Measurements from ENCODE around the gene ERGIC1. TPM values are rescaled to one million over a fixed set of nuclear protein-coding genes. Genes with fewer than 3 reads are reported as not detected.

The ERGIC1 gene
- total RNA-seq, 1 donor from 2014 or later = 131 TPM

DNA sequence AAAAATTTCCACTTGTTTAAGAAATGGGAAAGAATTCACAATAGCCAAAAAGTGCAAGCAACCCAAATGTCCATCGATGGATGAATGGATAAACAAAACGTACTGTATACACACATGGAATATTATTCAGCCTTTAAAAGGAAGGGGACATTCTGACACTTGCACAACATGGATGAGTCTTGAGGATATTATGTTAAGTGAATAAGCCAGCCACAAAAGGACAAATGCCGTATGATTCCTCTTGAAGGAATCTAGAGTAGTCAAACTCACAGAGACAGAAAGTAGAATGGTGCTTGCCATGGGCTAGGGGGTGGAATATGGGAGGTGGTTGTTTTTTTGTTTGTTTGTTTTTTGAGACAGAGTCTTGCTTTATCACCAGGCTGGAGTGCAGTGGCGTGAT is 145.7 kb downstream of the ERGIC1 start:
- DNase-seq (ENCODE audit: low read depth) (peak; percentile 29), FAIRE-seq (no peak)
- Histone ChIP-seq H3K9me3 (ENCODE audit: insufficient read depth, low read depth, low read length) (no peaks in the 10 kb centered on the region), H3K27me3 (ENCODE audit: insufficient read depth, low read length) (no peaks in the 10 kb centered on the region), H2AFZ (ENCODE audit: low read depth, low read length) (no peak overlapping the region), H3K4me1 (ENCODE audit: insufficient read depth, low read length) (peaks cover 6% of the 10 kb centered on the region), H3K36me3 (ENCODE audit: insufficient read depth, low read length) (no peaks in the 10 kb centered on the region), H3K4me3 (ENCODE audit: insufficient read depth, low read depth, low read length) (no peak overlapping the region), H4K20me1 (ENCODE audit: insufficient read depth, low read length) (no peaks in the 10 kb centered on the region), H3K9ac (ENCODE audit: low read length) (no peak overlapping the region), H3K27ac (ENCODE audit: low read depth, low read length) (no peak overlapping the region), H3K4me2 (ENCODE audit: low read length) (no peak overlapping the region), H3K79me2 (ENCODE audit: insufficient read depth, low read length) (peaks cover 16% of the 10 kb centered on the region)
- Mint-ChIP-seq H3K9me3 (ENCODE audit: unreplicated experiment) (no peaks in the 10 kb centered on the region), H3K4me1 (ENCODE audit: low read depth, unreplicated experiment) (no peaks in the 10 kb centered on the region), H3K4me3 (ENCODE audit: unreplicated experiment) (no peak overlapping the region), H3K36me3 (ENCODE audit: low read depth, unreplicated experiment) (no peaks in the 10 kb centered on the region), H3K27me3 (ENCODE audit: low read depth, unreplicated experiment) (peaks cover 10% of the 10 kb centered on the region), H3K27ac (ENCODE audit: unreplicated experiment) (no peak overlapping the region)
- no peak for TF ChIP-seq CTCF (IDR thresholded peaks at IDR 0.05; ENCODE audit: insufficient read depth, low read depth, low read length)
- no peak for TF ChIP-seq EZH2 (IDR thresholded peaks at IDR 0.05; ENCODE audit: insufficient read depth, low read length)

DNA sequence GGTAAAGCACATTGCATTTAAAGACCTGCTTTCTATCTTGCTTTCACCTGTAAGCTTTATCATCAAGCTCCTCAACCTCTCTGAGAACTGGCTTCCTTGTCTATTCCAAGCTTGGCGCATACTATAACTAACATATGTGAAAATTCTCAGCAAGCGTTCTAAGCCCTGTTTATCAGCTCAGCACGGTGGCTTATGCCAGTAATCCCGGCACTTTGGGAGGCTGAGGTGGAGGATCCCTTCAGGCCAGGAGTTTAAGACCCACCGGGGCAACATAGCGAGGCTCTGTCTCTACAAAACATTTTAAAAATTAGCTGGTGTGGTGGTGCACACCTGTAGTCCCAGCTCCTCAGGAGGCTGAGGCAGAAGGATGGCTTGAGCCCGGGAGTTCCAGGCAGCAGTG is 147.9 kb downstream of the ERGIC1 start:
- Histone ChIP-seq H3K4me1 (ENCODE audit: insufficient read depth, low read length) (peaks cover 11% of the 10 kb centered on the region), H3K79me2 (ENCODE audit: insufficient read depth, low read length) (peaks cover 34% of the 10 kb centered on the region), H3K9ac (ENCODE audit: low read length) (no peak overlapping the region), H3K36me3 (ENCODE audit: insufficient read depth, low read length) (no peaks in the 10 kb centered on the region), H4K20me1 (ENCODE audit: insufficient read depth, low read length) (peaks cover 14% of the 10 kb centered on the region), H3K4me2 (ENCODE audit: low read length) (no peak overlapping the region), H3K27me3 (ENCODE audit: insufficient read depth, low read length) (no peaks in the 10 kb centered on the region), H3K27ac (ENCODE audit: low read depth, low read length) (no peak overlapping the region), H2AFZ (ENCODE audit: low read depth, low read length) (no peak overlapping the region), H3K4me3 (ENCODE audit: insufficient read depth, low read depth, low read length) (no peak overlapping the region), H3K9me3 (ENCODE audit: insufficient read depth, low read depth, low read length) (no peaks in the 10 kb centered on the region)
- TF ChIP-seq CTCF (IDR thresholded peaks at IDR 0.05; ENCODE audit: insufficient read depth, low read depth, low read length) (no peak), EZH2 (IDR thresholded peaks at IDR 0.05; ENCODE audit: insufficient read depth, low read length) (no peak)
- Mint-ChIP-seq H3K27ac (ENCODE audit: unreplicated experiment) (no peak overlapping the region), H3K9me3 (ENCODE audit: unreplicated experiment) (no peaks in the 10 kb centered on the region), H3K27me3 (ENCODE audit: low read depth, unreplicated experiment) (peaks cover 4% of the 10 kb centered on the region), H3K4me3 (ENCODE audit: unreplicated experiment) (no peak overlapping the region), H3K36me3 (ENCODE audit: low read depth, unreplicated experiment) (peaks cover 2% of the 10 kb centered on the region), H3K4me1 (ENCODE audit: low read depth, unreplicated experiment) (peaks cover 3% of the 10 kb centered on the region)
- FAIRE-seq = no peak
- no peak for DNase-seq (ENCODE audit: low read depth)

DNA sequence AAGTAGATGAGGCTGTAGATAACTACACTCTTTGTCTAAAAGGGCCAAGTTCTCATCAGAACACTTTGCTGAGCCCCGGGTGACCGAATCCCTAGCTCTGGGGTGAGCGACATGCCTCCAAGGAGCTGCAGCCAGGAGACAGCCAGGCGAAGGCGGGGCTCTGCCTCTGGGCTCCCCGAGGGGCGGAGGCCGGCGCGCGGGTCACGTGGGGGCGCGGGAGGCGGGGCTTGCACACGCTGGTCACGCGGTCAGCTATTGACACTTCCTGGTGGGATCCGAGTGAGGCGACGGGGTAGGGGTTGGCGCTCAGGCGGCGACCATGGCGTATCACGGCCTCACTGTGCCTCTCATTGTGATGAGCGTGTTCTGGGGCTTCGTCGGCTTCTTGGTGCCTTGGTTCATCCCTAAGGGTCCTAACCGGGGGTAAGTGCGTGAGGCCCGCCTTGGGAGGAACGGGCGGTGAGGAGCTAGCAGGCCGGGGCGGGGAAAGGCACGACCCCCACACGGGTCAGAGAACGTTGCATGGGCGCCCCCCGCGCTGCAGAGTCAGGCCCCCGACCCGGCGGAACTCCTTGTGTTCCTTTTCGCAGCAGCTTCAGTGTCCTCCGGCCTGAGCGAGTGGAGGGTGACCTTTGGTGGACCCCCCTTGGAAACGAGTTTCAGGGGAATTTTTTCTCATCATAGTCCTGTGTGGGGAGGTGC is 149.6 kb downstream of the ERGIC1 start, which contains the start of gene ATP6V0E1:
ATP6V0E1 (plus strand) TSS at position 230 of the 702 bp plus-strand sequence; CDS start at position 320, 90 bp downstream.
- H3K79me2 ChIP-seq (ENCODE audit: insufficient read depth, low read length) = peaks cover 51% of the 10 kb centered on the region
- FAIRE-seq = no peak

More for the DNA sequence above, 149.6 kb downstream of the ERGIC1 start, which contains the start of gene ATP6V0E1:
- Mint-ChIP-seq H3K27me3 (ENCODE audit: low read depth, unreplicated experiment) (no peaks in the 10 kb centered on the region), H3K36me3 (ENCODE audit: low read depth, unreplicated experiment) (peaks cover 3% of the 10 kb centered on the region), H3K4me3 (ENCODE audit: unreplicated experiment) (peak within 1 kb of the TSS; percentile 97), H3K9me3 (ENCODE audit: unreplicated experiment) (no peaks in the 10 kb centered on the region), H3K27ac (ENCODE audit: unreplicated experiment) (peak within 1 kb of the TSS; percentile 88), H3K4me1 (ENCODE audit: low read depth, unreplicated experiment) (peaks cover 3% of the 10 kb centered on the region)
- Histone ChIP-seq H3K4me1 (ENCODE audit: insufficient read depth, low read length) (peaks cover 11% of the 10 kb centered on the region), H4K20me1 (ENCODE audit: insufficient read depth, low read length) (peaks cover 30% of the 10 kb centered on the region), H3K9ac (ENCODE audit: low read length) (peak within 1 kb of the TSS; percentile 92), H2AFZ (ENCODE audit: low read depth, low read length) (peak within 1 kb of the TSS; percentile 88), H3K9me3 (ENCODE audit: insufficient read depth, low read depth, low read length) (no peaks in the 10 kb centered on the region), H3K4me2 (ENCODE audit: low read length) (peak within 1 kb of the TSS; percentile 90), H3K36me3 (ENCODE audit: insufficient read depth, low read length) (peaks cover 3% of the 10 kb centered on the region), H3K27me3 (ENCODE audit: insufficient read depth, low read length) (no peaks in the 10 kb centered on the region), H3K4me3 (ENCODE audit: insufficient read depth, low read depth, low read length) (peak within 1 kb of the TSS; percentile 78), H3K27ac (ENCODE audit: low read depth, low read length) (peak within 1 kb of the TSS; percentile 93)
- peak; percentile 81 for DNase-seq (ENCODE audit: low read depth)
- TF ChIP-seq CTCF (IDR thresholded peaks at IDR 0.05; ENCODE audit: insufficient read depth, low read depth, low read length) = no peak
- no peak for TF ChIP-seq EZH2 (IDR thresholded peaks at IDR 0.05; ENCODE audit: insufficient read depth, low read length)

Data from astrocyte (in vitro differentiated cells and primary cell).